IPS DF 4.7 (cell line): ENCODE measurements around the gene CDK10.

Experiments used
- DNase-seq: peaks from one replicate; pipeline ENCODE4 v3.0.0-alpha.2; 2013; ENCODE audit warnings: low spot score; ENCODE audit errors: extremely low read depth

Gene CDK10

GRCh38 chr16:89710709-89711564, 24.4 kb downstream of the CDK10 start:
- no peak for DNase-seq

GRCh38 chr16:89711601-89712273, 25.2 kb downstream of the CDK10 start:
- no peak for DNase-seq

GRCh38 chr16:89712274-89712781, 25.8 kb downstream of the CDK10 start:
- no peak for DNase-seq

- DNase-seq = no peak
Measured at GRCh38 chr16:89716493-89716892, 30.0 kb downstream of the CDK10 start.

GRCh38 chr16:89716916-89717687, 30.6 kb downstream of the CDK10 start:
- DNase-seq = no peak

- no peak for DNase-seq
Measured at GRCh38 chr16:89717688-89718505, 31.4 kb downstream of the CDK10 start.

GRCh38 chr16:89720551-89720812, 34.0 kb downstream of the CDK10 start:
- no peak for DNase-seq

- DNase-seq = no peak
Measured at GRCh38 chr16:89720813-89721545, 34.5 kb downstream of the CDK10 start, which contains the start of the genes VPS9D1 and ZNF276. Gene VPS9D1, minus strand, starts transcription at chr16:89720898. Its CDS starts 37 bp downstream, at chr16:89720861. Gene ZNF276, plus strand, starts transcription at chr16:89721537. Its CDS starts 104 bp downstream, at chr16:89721641.

GRCh38 chr16:89721546-89722391, 35.3 kb downstream of the CDK10 start:
- no peak for DNase-seq

- no peak for DNase-seq
Measured at GRCh38 chr16:89722392-89723278, 36.1 kb downstream of the CDK10 start.

GRCh38 chr16:89723279-89724250, 37.1 kb downstream of the CDK10 start:
- DNase-seq = no peak

GRCh38 chr16:89727406-89728120, 41.1 kb downstream of the CDK10 start:
- no peak for DNase-seq

GRCh38 chr16:89729293-89729692, 42.8 kb downstream of the CDK10 start:
- DNase-seq = no peak

GRCh38 chr16:89729863-89730593, 43.5 kb downstream of the CDK10 start:
- DNase-seq = no peak

GRCh38 chr16:89730610-89731234, 44.2 kb downstream of the CDK10 start:
- DNase-seq = no peak
